ENCODE results near the gene SP4.

DNA sequence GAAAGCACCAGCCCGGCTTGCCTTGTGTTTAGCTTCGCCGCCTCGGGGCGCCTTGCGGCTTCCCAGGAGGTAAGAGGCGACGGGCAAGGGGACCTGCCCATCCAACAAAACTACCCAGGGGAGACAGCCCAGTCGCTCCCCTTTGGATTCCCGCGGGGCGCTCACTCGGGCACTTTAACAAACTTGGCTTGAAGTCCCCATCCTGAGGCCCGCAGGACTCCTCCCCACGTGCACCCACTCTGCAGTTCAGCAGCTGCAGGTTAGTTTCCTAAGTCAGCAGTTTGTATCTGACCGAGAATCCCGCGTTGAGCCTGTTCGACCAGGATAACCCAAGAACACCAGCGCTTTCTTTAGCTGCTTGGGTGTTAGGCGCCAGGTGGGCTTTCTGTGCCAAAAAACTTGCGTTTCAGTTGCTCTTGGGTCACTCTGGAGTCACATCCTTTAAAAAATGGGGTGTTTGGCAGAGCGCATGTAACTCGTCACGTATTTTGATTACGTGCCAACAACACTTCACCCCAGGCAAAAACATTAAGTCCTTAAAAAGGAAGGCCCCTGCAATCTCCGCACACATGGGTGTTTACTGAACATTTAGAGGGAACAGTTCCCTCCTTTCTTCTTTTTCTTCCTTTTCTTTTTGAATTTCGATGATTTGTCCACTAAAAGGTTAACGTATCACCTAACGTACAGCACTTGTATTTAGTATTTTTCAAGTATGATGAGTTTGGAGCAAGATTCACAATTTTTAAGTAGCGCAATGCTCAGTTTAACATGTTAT, 115.8 kb downstream of the SP4 start:
- no peak for TF ChIP-seq TOX (CRISPR knock-in tag; IDR thresholded peaks at IDR 0.05; ENCODE audit: borderline replicate concordance)
- no peak for TF ChIP-seq RARB (CRISPR knock-in tag; IDR thresholded peaks at IDR 0.05)
- TF ChIP-seq ARNTL (CRISPR knock-in tag; IDR thresholded peaks at IDR 0.05; ENCODE audit: borderline replicate concordance, low read depth) = no peak

All from SK-N-SH treated with all-trans-retinoic acid at 6 μM for 48 hours (cell line).